Body of pancreas (tissue), 4 donors: ENCODE data around the gene ANTXR2.

ENCODE experiments used
- CTCF ChIP-seq, 7 experiments: fragments of 450-650 bp in 4 of 7; fragments of 200-600 bp in 3 of 7; sonication (generic) in 3 of 7; IDR thresholded peaks; one replicate each; pipeline ENCODE4 v1.5.1; 2016 to 2019; ENCODE audit warnings: antibody characterized with exemption in 7 of 7
- POLR2A ChIP-seq, 3 donors: fragments of 450-650 bp; IDR thresholded peaks; one replicate each; pipeline ENCODE4 v1.6.1; 2016; ENCODE audit warnings: antibody characterized with exemption in 3 of 3, mild to moderate bottlenecking in 2 of 3

GRCh38 chr4:79893456-79893855, 179.6 kb downstream of the ANTXR2 start:
- TF ChIP-seq CTCF (IDR thresholded peaks at IDR 0.05) (no peak), POLR2A (IDR thresholded peaks at IDR 0.05) (no peak)
